Adrenal gland (tissue), 5 donors: ENCODE measurements around the gene RAD51B.

ENCODE experiments used
- CTCF ChIP-seq, 6 experiments: fragments of 450-650 bp in 4 of 6; fragments of 200-600 bp in 2 of 6; sonication (generic) in 1 of 6; IDR thresholded peaks; 1 replicate in 5 of 6; 2 replicates in 1 of 6; pipeline versions ENCODE4 v1.5.1 to v1.8.0; 2016 to 2021; ENCODE audit warnings: antibody characterized with exemption in 6 of 6, mild to moderate bottlenecking in 2 of 6, moderate library complexity in 1 of 6
- POLR2A ChIP-seq, 2 donors: fragments of 450-650 bp; IDR thresholded peaks; one replicate each; pipeline ENCODE4 v1.6.1; 2017; ENCODE audit warnings: antibody characterized with exemption in 2 of 2, mild to moderate bottlenecking in 2 of 2, moderate library complexity in 1 of 2
- donor health status: DM: no; HTN: no; CAD: no.

GRCh38 chr14:68448252-68448902 lies 628.8 kb downstream of the RAD51B start:
- TF ChIP-seq POLR2A (IDR thresholded peaks at IDR 0.05) = no peak
- no peak for TF ChIP-seq CTCF (IDR thresholded peaks at IDR 0.05)
